Caco-2 (cell line): ENCODE measurements around the gene GPR68. TPM values are rescaled to one million over a fixed set of nuclear protein-coding genes. Genes with fewer than 3 reads are reported as not detected.

Source experiments
- BruUV-seq: library from RNA; stranded (reverse); fragments of 400-500 nt; replicated peaks from 2 replicates; lab custom pipeline; 2021; lab: Mats Ljungman, UMichigan
- CTCF ChIA-PET: fragments of 300-600 bp; sonication (Branson Sonifier 250); formaldehyde crosslinking; loops from one replicate; lab custom pipeline; 2022; ENCODE audit warnings: antibody characterized with exemption; lab: Charles Lee
- POLR2A ChIA-PET: fragments of 300-600 bp; sonication (Branson Sonifier 250); formaldehyde crosslinking; loops from one replicate; lab custom pipeline; 2022; ENCODE audit warnings: antibody characterized with exemption; lab: Charles Lee
- DNase-seq, 2 experiments: peaks; one replicate each; pipeline versions ENCODE4 v3.0.0 to v3.0.0-alpha.2; 2020 to 2022
- H3K27me3 ChIP-seq: replicated peaks from 2 replicates; pipeline ENCODE4 v1.6.0; 2011; ENCODE audit warnings: low read length; ENCODE audit not compliant: control insufficient read depth, insufficient read depth
- H3K36me3 ChIP-seq: 2 replicates; pipeline ENCODE4 v1.5.1; 2011; ENCODE audit warnings: low read length; ENCODE audit not compliant: control insufficient read depth, insufficient read depth
- H3K4me1 ChIP-seq: fragments of 250-450 bp; sonication (Bioruptor Pico); 2 replicates; pipeline ENCODE4 v1.5.1; 2020; ENCODE audit warnings: mild to moderate bottlenecking
- H3K4me3 ChIP-seq: 2 replicates; pipeline ENCODE4 v1.5.1; 2011; ENCODE audit warnings: low read depth, mild to moderate bottlenecking, control low read depth, low read length
- H3K9me3 ChIP-seq: fragments of 250-450 bp; sonication (Bioruptor Pico); 2 replicates; pipeline ENCODE4 v1.5.1; 2020; ENCODE audit warnings: mild to moderate bottlenecking, moderate library complexity
- H3K27ac Mint-ChIP-seq: one replicate; pipeline ENCODE4 v1.8.0; 2022; ENCODE audit warnings: mixed read lengths; ENCODE audit not compliant: unreplicated experiment
- H3K27me3 Mint-ChIP-seq: one replicate; pipeline ENCODE4 v1.8.0; 2022; ENCODE audit warnings: mixed read lengths; ENCODE audit not compliant: insufficient read depth, unreplicated experiment
- H3K36me3 Mint-ChIP-seq: one replicate; pipeline ENCODE4 v1.8.0; 2022; ENCODE audit warnings: mild to moderate bottlenecking, mixed read lengths; ENCODE audit not compliant: insufficient read depth, unreplicated experiment
- H3K4me1 Mint-ChIP-seq: one replicate; pipeline ENCODE4 v1.8.0; 2022; ENCODE audit warnings: low read depth, mixed read lengths; ENCODE audit not compliant: unreplicated experiment
- H3K4me3 Mint-ChIP-seq: one replicate; pipeline ENCODE4 v1.8.0; 2022; ENCODE audit warnings: mild to moderate bottlenecking, moderate library complexity, mixed read lengths; ENCODE audit not compliant: unreplicated experiment
- H3K9me3 Mint-ChIP-seq: one replicate; pipeline ENCODE4 v1.8.0; 2022; ENCODE audit warnings: mixed read lengths; ENCODE audit not compliant: unreplicated experiment
- intact Hi-C: fragments of 100-400 bp; cut with micrococcal nuclease; formaldehyde crosslinking; loops from one replicate; pipeline ENCODE4 v1.10.0; 2022; ENCODE audit not compliant: unreplicated experiment
- total RNA-seq: library from RNA; stranded (reverse); gene quantifications from 2 replicates; pipeline ENCODE4 v1.2.3, GENCODE V29; 2022
- TF ChIP-seq, protein P1 (sequence below), 2 experiments: fragments of 200-600 bp in 1 of 2; IDR thresholded peaks; 1 replicate in 1 of 2; 2 replicates in 1 of 2; pipeline versions ENCODE4 v1.5.1 to v1.8.0; 2011 to 2022; ENCODE audit warnings: antibody characterized with exemption in 1 of 2, control low read depth in 1 of 2, inconsistent platforms in 1 of 2, low read depth in 1 of 2, low read length in 1 of 2, mild to moderate bottlenecking in 1 of 2, moderate library complexity in 1 of 2; ENCODE audit not compliant: insufficient read depth in 1 of 2, severe bottlenecking in 1 of 2, unreplicated experiment in 1 of 2

The GPR68 gene
- total RNA-seq, 1 experiment from 2014 or later, result 0.14 TPM

DNA sequence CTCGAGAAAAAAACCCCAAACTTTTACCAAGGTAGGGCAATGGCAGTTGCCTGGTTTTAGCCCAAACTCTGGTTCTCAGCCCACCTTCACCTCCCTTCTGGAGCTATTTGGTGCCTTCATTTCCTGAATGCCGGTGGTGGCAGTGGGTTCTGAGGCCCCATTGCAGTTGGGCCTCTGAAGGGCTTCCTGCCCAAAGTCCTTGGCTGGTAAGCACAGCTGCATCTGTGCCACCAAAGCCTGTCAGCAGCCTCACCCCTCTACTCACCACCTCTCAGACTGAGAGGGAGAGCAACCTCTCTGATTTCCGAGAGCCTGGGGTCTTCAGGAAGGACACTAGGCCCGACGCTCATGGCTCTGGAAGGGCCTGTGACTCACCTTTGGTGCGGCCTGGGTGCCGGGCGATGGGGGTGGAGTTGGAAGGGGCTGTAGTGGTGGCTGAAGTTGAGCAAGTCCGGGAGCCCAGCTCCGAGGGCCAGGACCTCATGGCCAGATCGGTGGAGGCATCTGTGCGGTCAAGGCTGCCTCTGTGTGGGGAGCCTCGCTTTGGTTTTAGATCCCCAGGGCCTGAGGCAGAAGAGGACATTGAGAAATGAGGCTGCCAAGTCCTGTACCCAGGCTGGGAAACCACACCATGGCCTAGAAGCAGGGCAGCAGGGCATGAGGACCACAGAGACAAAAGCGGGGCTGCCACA is 38.6 kb upstream of the GPR68 start:
- Histone ChIP-seq H3K36me3 (no peaks in the 10 kb centered on the region; the same call in 1 of the 2 replicates), H3K4me3 (no peak overlapping the region), H3K4me1 (no peaks in the 10 kb centered on the region), H3K9me3 (no peaks in the 10 kb centered on the region), H3K27me3 (no peaks in the 10 kb centered on the region)
- H3K9me3 Mint-ChIP-seq, result no peaks in the 10 kb centered on the region
- no peaks in the 10 kb centered on the region for H3K4me1 Mint-ChIP-seq
- CTCF ChIA-PET, result no interaction called here
- POLR2A ChIA-PET, result no interaction called here
- no peak overlapping the region for H3K4me3 Mint-ChIP-seq
- no TSS peak for BruUV-seq
- TF ChIP-seq, protein P1, sequence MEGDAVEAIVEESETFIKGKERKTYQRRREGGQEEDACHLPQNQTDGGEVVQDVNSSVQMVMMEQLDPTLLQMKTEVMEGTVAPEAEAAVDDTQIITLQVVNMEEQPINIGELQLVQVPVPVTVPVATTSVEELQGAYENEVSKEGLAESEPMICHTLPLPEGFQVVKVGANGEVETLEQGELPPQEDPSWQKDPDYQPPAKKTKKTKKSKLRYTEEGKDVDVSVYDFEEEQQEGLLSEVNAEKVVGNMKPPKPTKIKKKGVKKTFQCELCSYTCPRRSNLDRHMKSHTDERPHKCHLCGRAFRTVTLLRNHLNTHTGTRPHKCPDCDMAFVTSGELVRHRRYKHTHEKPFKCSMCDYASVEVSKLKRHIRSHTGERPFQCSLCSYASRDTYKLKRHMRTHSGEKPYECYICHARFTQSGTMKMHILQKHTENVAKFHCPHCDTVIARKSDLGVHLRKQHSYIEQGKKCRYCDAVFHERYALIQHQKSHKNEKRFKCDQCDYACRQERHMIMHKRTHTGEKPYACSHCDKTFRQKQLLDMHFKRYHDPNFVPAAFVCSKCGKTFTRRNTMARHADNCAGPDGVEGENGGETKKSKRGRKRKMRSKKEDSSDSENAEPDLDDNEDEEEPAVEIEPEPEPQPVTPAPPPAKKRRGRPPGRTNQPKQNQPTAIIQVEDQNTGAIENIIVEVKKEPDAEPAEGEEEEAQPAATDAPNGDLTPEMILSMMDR (IDR thresholded peaks at IDR 0.05; ENCODE audit: insufficient read depth in 1 of 2, low read depth in 1 of 2, low read length in 1 of 2, severe bottlenecking in 1 of 2, unreplicated experiment in 1 of 2), result no peak
- DNase-seq, result no peak
- H3K36me3 Mint-ChIP-seq, result peaks cover 24% of the 10 kb centered on the region
- H3K27me3 Mint-ChIP-seq, result no peaks in the 10 kb centered on the region
- peak overlapping the region; percentile 61 for H3K27ac Mint-ChIP-seq
- intact Hi-C loops, result no loop called here

DNA sequence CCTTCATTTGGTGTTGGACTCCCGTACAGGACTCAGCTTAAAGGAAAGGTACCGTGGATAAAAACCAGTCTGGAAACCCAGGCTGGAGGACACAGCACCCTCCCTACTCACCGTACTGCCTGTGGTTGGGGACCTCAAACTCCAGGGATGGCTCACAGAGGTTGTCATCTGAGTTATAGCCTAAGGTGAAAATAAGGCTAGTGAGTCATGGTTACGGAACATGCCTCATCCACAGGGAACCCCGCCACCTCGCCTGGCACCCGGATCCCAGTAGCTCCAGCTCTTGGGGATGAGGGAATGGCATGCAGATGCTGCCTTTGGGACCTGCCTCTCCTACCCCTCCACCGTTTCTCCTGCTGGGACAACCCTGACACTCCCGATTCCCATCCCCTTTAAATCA is 36.8 kb upstream of the GPR68 start:
- no TSS peak for BruUV-seq
- no peak for DNase-seq
- H3K36me3 Mint-ChIP-seq, result peaks cover 15% of the 10 kb centered on the region
- no peak overlapping the region for H3K4me3 ChIP-seq
- ChIA-PET CTCF (no interaction called here), POLR2A (no interaction called here)
- intact Hi-C loops, result no loop called here
- H3K27ac Mint-ChIP-seq, result no peak overlapping the region
- no peaks in the 10 kb centered on the region for H3K4me1 Mint-ChIP-seq
- H3K36me3 ChIP-seq, result no peaks in the 10 kb centered on the region; the same call in 1 of the 2 replicates
- no peaks in the 10 kb centered on the region for H3K9me3 ChIP-seq
- H3K27me3 Mint-ChIP-seq, result no peaks in the 10 kb centered on the region
- H3K4me1 ChIP-seq, result no peaks in the 10 kb centered on the region
- no peak overlapping the region for H3K4me3 Mint-ChIP-seq
- H3K9me3 Mint-ChIP-seq, result no peaks in the 10 kb centered on the region
- TF ChIP-seq, protein P1 (IDR thresholded peaks at IDR 0.05; ENCODE audit: insufficient read depth in 1 of 2, low read depth in 1 of 2, low read length in 1 of 2, severe bottlenecking in 1 of 2, unreplicated experiment in 1 of 2), result no peak
- no peaks in the 10 kb centered on the region for H3K27me3 ChIP-seq

DNA sequence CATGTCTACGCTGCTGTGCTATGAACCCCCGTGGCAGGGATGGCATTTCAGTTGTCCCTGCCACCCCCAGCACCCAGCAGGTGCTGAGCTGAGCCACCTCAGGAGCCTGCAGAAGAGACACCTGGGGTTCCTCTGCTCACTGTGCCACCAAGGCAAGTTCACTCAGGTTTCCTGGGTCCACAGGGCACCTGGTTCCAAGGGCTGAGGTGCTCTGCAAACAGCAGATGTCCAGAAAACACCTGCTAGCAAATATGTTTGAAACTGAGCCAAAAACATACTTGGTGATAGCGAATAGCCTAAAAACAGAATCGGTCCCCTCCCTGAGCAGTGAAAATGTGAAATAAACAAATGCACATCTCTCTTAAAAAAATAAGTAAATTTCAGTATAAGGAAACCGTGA is 35.6 kb upstream of the GPR68 start:
- H3K36me3 ChIP-seq, result no peaks in the 10 kb centered on the region; the same call in 1 of the 2 replicates
- Mint-ChIP-seq H3K4me1 (no peaks in the 10 kb centered on the region), H3K36me3 (peaks cover 12% of the 10 kb centered on the region), H3K27ac (no peak overlapping the region), H3K4me3 (no peak overlapping the region), H3K9me3 (no peaks in the 10 kb centered on the region), H3K27me3 (no peaks in the 10 kb centered on the region)
- no peaks in the 10 kb centered on the region for H3K9me3 ChIP-seq
- TF ChIP-seq, protein P1 (IDR thresholded peaks at IDR 0.05; ENCODE audit: insufficient read depth in 1 of 2, low read depth in 1 of 2, low read length in 1 of 2, severe bottlenecking in 1 of 2, unreplicated experiment in 1 of 2), result no peak
- no TSS peak for BruUV-seq
- no peaks in the 10 kb centered on the region for H3K4me1 ChIP-seq
- H3K4me3 ChIP-seq, result no peak overlapping the region
- H3K27me3 ChIP-seq, result no peaks in the 10 kb centered on the region
- ChIA-PET POLR2A (no interaction called here), CTCF (no interaction called here)
- intact Hi-C loops, result no loop called here
- DNase-seq, result no peak
